CD4-positive, alpha-beta memory T cell (primary cell): ENCODE results near the gene EXOC6B. TPM values are rescaled to one million over a fixed set of nuclear protein-coding genes. Genes with fewer than 3 reads are reported as not detected.

ENCODE experiments used
- CTCF ChIA-PET: fragments of 350-600 bp; sonication (Branson Sonifier 250); formaldehyde crosslinking; loops from one replicate; lab custom pipeline; 2021; ENCODE audit warnings: inconsistent platforms; ENCODE audit not compliant: partially characterized antibody; lab: Charles Lee
- POLR2A ChIA-PET: fragments of 350-600 bp; sonication (Branson Sonifier 250); formaldehyde crosslinking; loops from one replicate; lab custom pipeline; 2021; ENCODE audit not compliant: partially characterized antibody; lab: Charles Lee
- DNase-seq, 5 donors: peaks; one replicate each; pipeline versions ENCODE4 v3.0.0 to v3.0.0-alpha.2; 2020 to 2022; ENCODE audit warnings: mixed read lengths in 1 of 5
- H3K27ac ChIP-seq: one replicate; pipeline ENCODE4 v1.7.0; 2013; ENCODE audit warnings: low read depth, low read length
- H3K27me3 ChIP-seq: 2 replicates; pipeline ENCODE4 v1.7.0; 2013; ENCODE audit warnings: mild to moderate bottlenecking, low read length, moderate library complexity; ENCODE audit not compliant: insufficient read depth
- H3K36me3 ChIP-seq: 2 replicates; pipeline ENCODE4 v1.7.0; 2013; ENCODE audit warnings: mild to moderate bottlenecking, low read length, moderate library complexity; ENCODE audit not compliant: insufficient read depth
- H3K4me1 ChIP-seq: 2 replicates; pipeline ENCODE4 v1.7.0; 2013; ENCODE audit warnings: mild to moderate bottlenecking, low read length, moderate library complexity; ENCODE audit not compliant: insufficient read depth
- H3K4me3 ChIP-seq, 2 donors: one replicate each; pipeline ENCODE4 v1.7.0; 2013; ENCODE audit warnings: low read length in 2 of 2, mild to moderate bottlenecking in 1 of 2
- H3K9me3 ChIP-seq, 2 donors: one replicate each; pipeline ENCODE4 v1.7.0; 2013; ENCODE audit warnings: low read length in 2 of 2, control low read depth in 1 of 2; ENCODE audit not compliant: control insufficient read depth in 1 of 2
- H3K27ac Mint-ChIP-seq, 7 donors: one replicate each; pipeline ENCODE4 v1.8.0; 2020 to 2021; ENCODE audit warnings: mixed read lengths in 7 of 7, mild to moderate bottlenecking in 6 of 7, inconsistent platforms in 3 of 7, moderate library complexity in 3 of 7
- H3K27me3 Mint-ChIP-seq, 2 donors: one replicate each; pipeline ENCODE4 v1.8.0; 2020 to 2021; ENCODE audit warnings: mixed read lengths in 2 of 2
- H3K36me3 Mint-ChIP-seq, 2 donors: one replicate each; pipeline ENCODE4 v1.8.0; 2020 to 2021; ENCODE audit warnings: mixed read lengths in 2 of 2, inconsistent platforms in 1 of 2, mild to moderate bottlenecking in 1 of 2
- H3K4me1 Mint-ChIP-seq, 4 donors: one replicate each; pipeline ENCODE4 v1.8.0; 2020 to 2021; ENCODE audit warnings: mixed read lengths in 4 of 4, mild to moderate bottlenecking in 1 of 4
- H3K4me3 Mint-ChIP-seq, 8 donors: one replicate each; pipeline ENCODE4 v1.8.0; 2020 to 2021; ENCODE audit warnings: mixed read lengths in 8 of 8, mild to moderate bottlenecking in 7 of 8, moderate library complexity in 6 of 8, inconsistent platforms in 3 of 8
- H3K9me3 Mint-ChIP-seq, 8 donors: one replicate each; pipeline ENCODE4 v1.8.0; 2020 to 2021; ENCODE audit warnings: mixed read lengths in 8 of 8, mild to moderate bottlenecking in 5 of 8, inconsistent platforms in 3 of 8, moderate library complexity in 1 of 8
- intact Hi-C: fragments of 100-400 bp; cut with micrococcal nuclease; formaldehyde crosslinking; loops from one replicate; pipeline ENCODE4 v1.15.1; 2023
- polyA plus RNA-seq, 2 donors: library from polyadenylated mRNA; unstranded; fragments of 300-500 nt; fragmentation: Illumina TruSeq; gene quantifications; one replicate each; pipeline ENCODE4 v1.2.3, GENCODE V29; 2021
- total RNA-seq, 2 experiments: library from RNA; stranded (reverse); gene quantifications; one replicate each; pipeline ENCODE4 v1.2.3, GENCODE V29; 2021

The EXOC6B gene
- total and polyA plus RNA-seq, 4 experiments from 2014 or later, result 1.3 to 19.8 (median 10.7) TPM

GRCh38 chr2:72293620-72294019 lies 532.2 kb downstream of the EXOC6B start:
- Mint-ChIP-seq H3K27ac (no peak overlapping the region), H3K27me3 (no peaks in the 10 kb centered on the region), H3K4me3 (no peak overlapping the region), H3K4me1 (peaks cover 0 to 1% (median 0%) of the 10 kb centered on the region in 4 donors), H3K9me3 (peaks cover 0 to 14% (median 1%) of the 10 kb centered on the region in 8 donors), H3K36me3 (no peaks in the 10 kb centered on the region)
- Histone ChIP-seq H3K4me1 (no peaks in the 10 kb centered on the region), H3K36me3 (no peaks in the 10 kb centered on the region), H3K27me3 (no peaks in the 10 kb centered on the region), H3K4me3 (no peak overlapping the region), H3K9me3 (no peaks in the 10 kb centered on the region), H3K27ac (no peak overlapping the region)
- CTCF ChIA-PET, result no interaction called here
- intact Hi-C loops, result no loop called here
- POLR2A ChIA-PET, result no interaction called here
- DNase-seq, result no peak

GRCh38 chr2:72292433-72292832 lies 533.4 kb downstream of the EXOC6B start:
- H3K4me3 Mint-ChIP-seq, result no peak overlapping the region
- peaks cover 0 to 4% (median under 1%) of the 10 kb centered on the region in 8 donors for H3K9me3 Mint-ChIP-seq
- H3K27ac Mint-ChIP-seq, result no peak overlapping the region
- CTCF ChIA-PET, result no interaction called here
- Histone ChIP-seq H3K9me3 (no peaks in the 10 kb centered on the region), H3K27me3 (no peaks in the 10 kb centered on the region), H3K4me3 (no peak overlapping the region), H3K27ac (no peak overlapping the region), H3K36me3 (no peaks in the 10 kb centered on the region), H3K4me1 (no peaks in the 10 kb centered on the region)
- intact Hi-C loops, result no loop called here
- H3K27me3 Mint-ChIP-seq, result no peaks in the 10 kb centered on the region
- DNase-seq, result no peak
- no peaks in the 10 kb centered on the region for H3K36me3 Mint-ChIP-seq
- POLR2A ChIA-PET, result no interaction called here
- peaks cover 0 to 1% (median 0%) of the 10 kb centered on the region in 4 donors for H3K4me1 Mint-ChIP-seq

GRCh38 chr2:72291059-72291458 lies 534.8 kb downstream of the EXOC6B start:
- Histone ChIP-seq H3K36me3 (no peaks in the 10 kb centered on the region), H3K4me3 (no peak overlapping the region), H3K27me3 (no peaks in the 10 kb centered on the region), H3K9me3 (no peaks in the 10 kb centered on the region), H3K4me1 (no peaks in the 10 kb centered on the region), H3K27ac (no peak overlapping the region)
- Mint-ChIP-seq H3K27me3 (no peaks in the 10 kb centered on the region), H3K9me3 (peaks cover 0 to 5% (median 0%) of the 10 kb centered on the region in 8 donors), H3K4me3 (no peak overlapping the region), H3K27ac (no peak overlapping the region), H3K36me3 (no peaks in the 10 kb centered on the region), H3K4me1 (no peaks in the 10 kb centered on the region)
- CTCF ChIA-PET, result no interaction called here
- POLR2A ChIA-PET, result no interaction called here
- intact Hi-C loops, result no loop called here
- no peak for DNase-seq

GRCh38 chr2:72289736-72290135 lies 536.1 kb downstream of the EXOC6B start:
- no peak overlapping the region for H3K4me3 ChIP-seq
- no peaks in the 10 kb centered on the region for H3K4me1 Mint-ChIP-seq
- no peaks in the 10 kb centered on the region for H3K27me3 Mint-ChIP-seq
- no peaks in the 10 kb centered on the region for H3K4me1 ChIP-seq
- H3K27ac Mint-ChIP-seq, result no peak overlapping the region
- H3K9me3 Mint-ChIP-seq, result peaks cover 0 to 8% (median 0%) of the 10 kb centered on the region in 8 donors
- intact Hi-C loops, result no loop called here
- H3K4me3 Mint-ChIP-seq, result no peak overlapping the region
- DNase-seq, result no peak
- H3K36me3 Mint-ChIP-seq, result peaks cover 0 to 4% of the 10 kb centered on the region in 2 donors
- no peak overlapping the region for H3K27ac ChIP-seq
- no peaks in the 10 kb centered on the region for H3K36me3 ChIP-seq
- POLR2A ChIA-PET, result no interaction called here
- no peaks in the 10 kb centered on the region for H3K9me3 ChIP-seq
- H3K27me3 ChIP-seq, result no peaks in the 10 kb centered on the region
- CTCF ChIA-PET, result no interaction called here

GRCh38 chr2:72289283-72289682 lies 536.5 kb downstream of the EXOC6B start:
- no peaks in the 10 kb centered on the region for H3K36me3 ChIP-seq
- no peaks in the 10 kb centered on the region for H3K4me1 ChIP-seq
- ChIA-PET CTCF (no interaction called here), POLR2A (no interaction called here)
- no peaks in the 10 kb centered on the region for H3K9me3 ChIP-seq
- Mint-ChIP-seq H3K9me3 (peaks cover 0 to 8% (median 0%) of the 10 kb centered on the region in 8 donors), H3K36me3 (peaks cover 0 to 4% of the 10 kb centered on the region in 2 donors), H3K27me3 (no peaks in the 10 kb centered on the region), H3K4me3 (no peak overlapping the region), H3K27ac (no peak overlapping the region), H3K4me1 (no peaks in the 10 kb centered on the region)
- H3K27ac ChIP-seq, result no peak overlapping the region
- H3K27me3 ChIP-seq, result no peaks in the 10 kb centered on the region
- intact Hi-C loops, result no loop called here
- H3K4me3 ChIP-seq, result no peak overlapping the region
- DNase-seq, result no peak

- intact Hi-C loops, result no loop called here
- Mint-ChIP-seq H3K4me1 (peaks cover 0 to 3% (median 0%) of the 10 kb centered on the region in 4 donors), H3K4me3 (no peak overlapping the region), H3K36me3 (peaks cover 3 to 9% of the 10 kb centered on the region in 2 donors), H3K27me3 (no peaks in the 10 kb centered on the region), H3K9me3 (peaks cover 0 to 9% (median 2%) of the 10 kb centered on the region in 8 donors), H3K27ac (no peak overlapping the region)
- H3K9me3 ChIP-seq, result no peaks in the 10 kb centered on the region
- H3K4me1 ChIP-seq, result no peaks in the 10 kb centered on the region
- DNase-seq, result no peak
- ChIA-PET CTCF (no interaction called here), POLR2A (no interaction called here)
- no peak overlapping the region for H3K4me3 ChIP-seq
- no peaks in the 10 kb centered on the region for H3K36me3 ChIP-seq
- no peak overlapping the region for H3K27ac ChIP-seq
- no peaks in the 10 kb centered on the region for H3K27me3 ChIP-seq
Observed at GRCh38 chr2:72278046-72278445, 547.8 kb downstream of the EXOC6B start.

- peaks cover 0 to 3% (median 0%) of the 10 kb centered on the region in 4 donors for H3K4me1 Mint-ChIP-seq
- CTCF ChIA-PET, result no interaction called here
- peaks cover 0 to 4% of the 10 kb centered on the region in 2 donors for H3K36me3 Mint-ChIP-seq
- no peak overlapping the region for H3K27ac Mint-ChIP-seq
- Histone ChIP-seq H3K4me1 (no peaks in the 10 kb centered on the region), H3K4me3 (no peak overlapping the region), H3K27me3 (no peaks in the 10 kb centered on the region), H3K9me3 (no peaks in the 10 kb centered on the region), H3K27ac (no peak overlapping the region), H3K36me3 (no peaks in the 10 kb centered on the region)
- H3K27me3 Mint-ChIP-seq, result no peaks in the 10 kb centered on the region
- peaks cover 0 to 4% (median 0%) of the 10 kb centered on the region in 8 donors for H3K9me3 Mint-ChIP-seq
- intact Hi-C loops, result no loop called here
- POLR2A ChIA-PET, result no interaction called here
- no peak for DNase-seq
- H3K4me3 Mint-ChIP-seq, result no peak overlapping the region
Observed at GRCh38 chr2:72276876-72277275, 549.0 kb downstream of the EXOC6B start.

- intact Hi-C loops, result no loop called here
Observed at GRCh38 chr2:72276356-72276755, 549.5 kb downstream of the EXOC6B start.

More at GRCh38 chr2:72276356-72276755, 549.5 kb downstream of the EXOC6B start:
- Histone ChIP-seq H3K36me3 (no peaks in the 10 kb centered on the region), H3K4me3 (no peak overlapping the region), H3K27ac (no peak overlapping the region), H3K27me3 (no peaks in the 10 kb centered on the region), H3K4me1 (no peaks in the 10 kb centered on the region), H3K9me3 (no peaks in the 10 kb centered on the region)
- Mint-ChIP-seq H3K4me3 (no peak overlapping the region), H3K9me3 (peaks cover 0 to 3% (median 0%) of the 10 kb centered on the region in 8 donors), H3K36me3 (peaks cover 0 to 4% of the 10 kb centered on the region in 2 donors), H3K4me1 (peaks cover 0 to 3% (median 0%) of the 10 kb centered on the region in 4 donors), H3K27me3 (no peaks in the 10 kb centered on the region), H3K27ac (no peak overlapping the region)
- ChIA-PET CTCF (no interaction called here), POLR2A (no interaction called here)
- no peak for DNase-seq
